MCF 10A (cell line): ENCODE measurements around the gene ISOC2. TPM values are rescaled to one million over a fixed set of nuclear protein-coding genes. Genes with fewer than 3 reads are reported as not detected.

Experiments
- BruUV-seq: library from RNA; stranded (reverse); fragments of 400-500 nt; replicated peaks from 2 replicates; lab custom pipeline; 2021; lab: Mats Ljungman, UMichigan
- CTCF ChIA-PET: fragments of 300-600 bp; sonication (Branson Sonifier 250); formaldehyde crosslinking; extraction: SDS; loops from one replicate; lab custom pipeline; 2021; ENCODE audit warnings: antibody characterized with exemption, inconsistent platforms; lab: Yijun Ruan, JAX
- POLR2A ChIA-PET: fragments of 300-600, 350-650 bp; sonication (Branson Sonifier 250); formaldehyde crosslinking; extraction: SDS; loops from one replicate; lab custom pipeline; 2020; ENCODE audit warnings: antibody characterized with exemption, inconsistent platforms; lab: Yijun Ruan, JAX
- DNase-seq: peaks from one replicate; pipeline ENCODE4 v3.0.0-alpha.2; 2018; ENCODE audit not compliant: unreplicated experiment
- H3K27ac Mint-ChIP-seq: one replicate; pipeline ENCODE4 v1.8.0; 2022; ENCODE audit warnings: mild to moderate bottlenecking, low read depth, mixed read lengths; ENCODE audit not compliant: unreplicated experiment
- H3K27me3 Mint-ChIP-seq: one replicate; pipeline ENCODE4 v1.8.0; 2022; ENCODE audit warnings: mixed read lengths; ENCODE audit not compliant: insufficient read depth, unreplicated experiment
- H3K36me3 Mint-ChIP-seq: one replicate; pipeline ENCODE4 v1.8.0; 2022; ENCODE audit warnings: mild to moderate bottlenecking, moderate library complexity, mixed read lengths; ENCODE audit not compliant: insufficient read depth, unreplicated experiment
- H3K4me1 Mint-ChIP-seq: one replicate; pipeline ENCODE4 v1.8.0; 2022; ENCODE audit warnings: mixed read lengths; ENCODE audit not compliant: insufficient read depth, unreplicated experiment
- H3K4me3 Mint-ChIP-seq: one replicate; pipeline ENCODE4 v1.8.0; 2022; ENCODE audit warnings: mild to moderate bottlenecking, moderate library complexity, mixed read lengths; ENCODE audit not compliant: unreplicated experiment
- H3K9me3 Mint-ChIP-seq: one replicate; pipeline ENCODE4 v1.8.0; 2022; ENCODE audit warnings: mixed read lengths; ENCODE audit not compliant: unreplicated experiment
- CTCF ChIP-seq: fragments of 200-600 bp; IDR thresholded peaks from one replicate; pipeline ENCODE4 v1.8.0; 2022; ENCODE audit warnings: antibody characterized with exemption, mild to moderate bottlenecking; ENCODE audit not compliant: unreplicated experiment
- intact Hi-C: fragments of 100-400 bp; cut with micrococcal nuclease; formaldehyde crosslinking; loops from 2 replicates; pipeline ENCODE4 v1.14.1; 2022
- total RNA-seq: library from RNA; stranded (reverse); gene quantifications from 2 replicates; pipeline ENCODE4 v1.2.3, GENCODE V29; 2022

ISOC2 gene
- total RNA-seq, 1 experiment from 2014 or later: 59.9 TPM

GRCh38 chr19:55455576-55456235 is 5.7 kb downstream of the ISOC2 start:
- no TSS peak for BruUV-seq
- no peak for TF ChIP-seq CTCF
- Mint-ChIP-seq H3K27me3 (peaks cover 12% of the 10 kb centered on the region), H3K27ac (no peak overlapping the region), H3K36me3 (peaks cover 8% of the 10 kb centered on the region), H3K4me1 (peaks cover 9% of the 10 kb centered on the region), H3K4me3 (no peak overlapping the region), H3K9me3 (no peaks in the 10 kb centered on the region)
- CTCF ChIA-PET: interaction anchor here (0.6 to 1.6 kb wide), 4 partner anchors 12 to 67 kb away, joined by 3 to 6 read pairs (median 5); no protein-coding TSS in a partner anchor
- intact Hi-C loops: no loop called here
- POLR2A ChIA-PET: no interaction called here
- no peak for DNase-seq

DNA sequence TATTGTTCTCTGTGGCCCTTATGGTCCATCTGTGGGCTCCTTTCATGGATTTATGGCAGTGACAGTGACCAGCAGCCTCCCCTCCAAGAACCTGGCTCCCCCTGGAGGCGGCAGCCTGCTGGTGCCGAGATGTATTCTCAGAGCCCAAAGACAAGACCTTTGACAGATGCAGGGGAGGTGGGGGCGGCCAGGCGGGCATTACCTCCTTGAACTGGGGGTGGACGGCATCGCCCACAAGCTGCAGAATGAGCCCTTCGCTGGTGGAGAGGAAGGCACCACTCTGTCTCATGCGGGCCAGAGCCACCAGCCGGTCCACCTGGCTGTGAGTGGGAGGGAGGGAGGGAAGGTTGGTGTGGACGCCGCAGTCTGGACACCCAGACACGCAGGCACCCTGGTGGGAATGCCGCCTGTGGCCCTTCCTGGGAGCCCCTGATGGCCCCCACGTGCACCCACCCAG is 6.6 kb downstream of the ISOC2 start:
- Mint-ChIP-seq H3K9me3 (no peaks in the 10 kb centered on the region), H3K36me3 (peaks cover 8% of the 10 kb centered on the region), H3K4me1 (peaks cover under 1% of the 10 kb centered on the region), H3K27me3 (peaks cover 12% of the 10 kb centered on the region), H3K27ac (no peak overlapping the region), H3K4me3 (no peak overlapping the region)
- CTCF ChIA-PET: interaction anchor here (0.6 to 2.5 kb wide), 10 partner anchors 13 to 314 kb away, joined by 3 to 12 read pairs (median 6); partner anchors contain the start of gene TMEM238
- intact Hi-C loops: loop anchor here (1.0 kb wide), 2 partner anchors 70 to 314 kb away; partner anchors contain the start of gene RPL28
- DNase-seq: peak; percentile 58
- peak; percentile 66 for TF ChIP-seq CTCF
- POLR2A ChIA-PET: interaction anchor here (0.6 kb wide), 1 partner anchor 22 kb away, joined by 3 read pairs; the partner anchor contains the start of gene ZNF628
- BruUV-seq: no TSS peak

DNA sequence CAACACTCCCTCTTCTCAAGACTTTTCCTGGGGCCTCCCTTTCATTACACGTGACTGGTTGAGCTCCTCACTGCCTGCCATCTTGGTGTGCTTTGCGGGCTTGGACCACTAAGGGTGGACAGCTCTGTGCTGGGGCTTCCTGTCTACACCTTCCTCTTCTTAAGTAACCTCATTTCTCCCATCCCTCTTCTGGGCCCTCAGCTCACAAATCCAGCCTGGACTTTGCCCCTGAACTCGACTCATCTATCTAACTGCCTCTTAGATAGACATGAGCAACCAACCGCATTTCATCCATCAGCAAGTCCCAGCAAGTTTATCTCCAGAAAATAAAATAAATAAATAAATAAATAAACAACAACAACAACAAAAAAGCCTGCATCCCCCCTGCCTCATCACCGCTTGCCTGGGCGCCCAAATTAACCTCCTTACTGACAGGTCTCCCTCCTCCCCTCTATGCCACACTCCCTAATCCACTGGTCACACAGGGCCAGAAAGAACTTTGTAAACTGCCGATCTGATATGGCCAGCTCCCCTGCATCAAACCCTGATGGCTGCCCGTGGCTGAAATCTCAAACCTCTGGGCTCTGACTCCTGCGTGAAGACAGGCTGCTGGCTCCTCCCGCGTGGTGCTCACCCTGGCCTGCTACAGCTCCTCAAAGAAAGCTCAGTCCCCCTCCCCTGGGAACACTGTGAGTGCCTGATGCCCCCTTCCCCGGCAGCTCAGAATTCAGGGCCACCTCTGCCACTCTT is 7.8 kb downstream of the ISOC2 start:
- H3K4me1 Mint-ChIP-seq: no peaks in the 10 kb centered on the region
- no TSS peak for BruUV-seq
- no peaks in the 10 kb centered on the region for H3K9me3 Mint-ChIP-seq
- no peak for DNase-seq
- CTCF ChIA-PET: interaction anchor here (0.6 to 2.5 kb wide), 18 partner anchors 14 to 313 kb away, joined by 3 to 12 read pairs (median 4); partner anchors contain the start of gene TMEM238
- H3K27ac Mint-ChIP-seq: no peak overlapping the region
- peaks cover 8% of the 10 kb centered on the region for H3K36me3 Mint-ChIP-seq
- POLR2A ChIA-PET: interaction anchor here (0.7 to 1.4 kb wide), 5 partner anchors 8 to 70 kb away, joined by 3 to 6 read pairs (median 3); partner anchors contain the start of genes ISOC2, TMEM238, UBE2S and ZNF628
- H3K27me3 Mint-ChIP-seq: peaks cover 12% of the 10 kb centered on the region
- no peak overlapping the region for H3K4me3 Mint-ChIP-seq
- TF ChIP-seq CTCF: no peak
- intact Hi-C loops: loop anchor here (1.0 kb wide), 2 partner anchors 68 to 312 kb away; partner anchors contain the start of gene RPL28
